ENCODE data around the gene DNAH8.

The DNAH8 gene

GRCh38 chr6:38843798-38844197 lies 128.7 kb downstream of the DNAH8 start:
- H3K9me3 ChIP-seq (ENCODE audit: control insufficient read depth, insufficient read depth, low read length) = no peaks in the 10 kb centered on the region
- no peak overlapping the region for H3K9ac ChIP-seq (ENCODE audit: low read depth, low read length)
- H3K4me1 ChIP-seq (ENCODE audit: control insufficient read depth, insufficient read depth, low read length) = no peaks in the 10 kb centered on the region
- H3K27me3 ChIP-seq (ENCODE audit: control insufficient read depth, insufficient read depth, low read length) = no peaks in the 10 kb centered on the region
- H3K36me3 ChIP-seq (ENCODE audit: control insufficient read depth, insufficient read depth, low read length) = no peaks in the 10 kb centered on the region
- no peak overlapping the region for H3K4me3 ChIP-seq (ENCODE audit: low read depth, low read length)
- no peak overlapping the region for H3K27ac ChIP-seq (ENCODE audit: low read depth, low read length)

GRCh38 chr6:38845931-38846330 lies 130.8 kb downstream of the DNAH8 start:
- H3K4me1 ChIP-seq (ENCODE audit: control insufficient read depth, insufficient read depth, low read length) = peaks cover 14% of the 10 kb centered on the region; the same call in 1 of the 2 replicates
- H3K9me3 ChIP-seq (ENCODE audit: control insufficient read depth, insufficient read depth, low read length) = no peaks in the 10 kb centered on the region
- no peak overlapping the region for H3K27ac ChIP-seq (ENCODE audit: low read depth, low read length)
- H3K9ac ChIP-seq (ENCODE audit: low read depth, low read length) = no peak overlapping the region
- no peaks in the 10 kb centered on the region for H3K36me3 ChIP-seq (ENCODE audit: control insufficient read depth, insufficient read depth, low read length)
- no peak overlapping the region for H3K4me3 ChIP-seq (ENCODE audit: low read depth, low read length)
- H3K27me3 ChIP-seq (ENCODE audit: control insufficient read depth, insufficient read depth, low read length) = no peaks in the 10 kb centered on the region

GRCh38 chr6:38846361-38846760 lies 131.2 kb downstream of the DNAH8 start:
- Histone ChIP-seq H3K27ac (ENCODE audit: low read depth, low read length) (no peak overlapping the region), H3K4me3 (ENCODE audit: low read depth, low read length) (no peak overlapping the region), H3K4me1 (ENCODE audit: control insufficient read depth, insufficient read depth, low read length) (peaks cover 14% of the 10 kb centered on the region; the same call in 1 of the 2 replicates), H3K9ac (ENCODE audit: low read depth, low read length) (no peak overlapping the region), H3K36me3 (ENCODE audit: control insufficient read depth, insufficient read depth, low read length) (no peaks in the 10 kb centered on the region), H3K27me3 (ENCODE audit: control insufficient read depth, insufficient read depth, low read length) (no peaks in the 10 kb centered on the region), H3K9me3 (ENCODE audit: control insufficient read depth, insufficient read depth, low read length) (no peaks in the 10 kb centered on the region)

- Histone ChIP-seq H3K27ac (ENCODE audit: low read depth, low read length) (no peak overlapping the region), H3K9me3 (ENCODE audit: control insufficient read depth, insufficient read depth, low read length) (no peaks in the 10 kb centered on the region), H3K27me3 (ENCODE audit: control insufficient read depth, insufficient read depth, low read length) (no peaks in the 10 kb centered on the region)
Measured at GRCh38 chr6:38846844-38847243, 131.7 kb downstream of the DNAH8 start.

GRCh38 chr6:38847497-38847896 lies 132.4 kb downstream of the DNAH8 start:
- H3K4me3 ChIP-seq (ENCODE audit: low read depth, low read length) = no peak overlapping the region
- H3K9me3 ChIP-seq (ENCODE audit: control insufficient read depth, insufficient read depth, low read length) = no peaks in the 10 kb centered on the region
- H3K4me1 ChIP-seq (ENCODE audit: control insufficient read depth, insufficient read depth, low read length) = peaks cover 20% of the 10 kb centered on the region; the same call in 1 of the 2 replicates
- H3K27ac ChIP-seq (ENCODE audit: low read depth, low read length) = no peak overlapping the region
- no peak overlapping the region for H3K9ac ChIP-seq (ENCODE audit: low read depth, low read length)
- no peaks in the 10 kb centered on the region for H3K27me3 ChIP-seq (ENCODE audit: control insufficient read depth, insufficient read depth, low read length)
- no peaks in the 10 kb centered on the region for H3K36me3 ChIP-seq (ENCODE audit: control insufficient read depth, insufficient read depth, low read length)

More at GRCh38 chr6:38846844-38847243, 131.7 kb downstream of the DNAH8 start:
- Histone ChIP-seq H3K4me1 (ENCODE audit: control insufficient read depth, insufficient read depth, low read length) (peaks cover 14% of the 10 kb centered on the region; the same call in 1 of the 2 replicates), H3K4me3 (ENCODE audit: low read depth, low read length) (no peak overlapping the region), H3K9ac (ENCODE audit: low read depth, low read length) (no peak overlapping the region), H3K36me3 (ENCODE audit: control insufficient read depth, insufficient read depth, low read length) (no peaks in the 10 kb centered on the region)

GRCh38 chr6:38848760-38849159 lies 133.6 kb downstream of the DNAH8 start:
- Histone ChIP-seq H3K4me1 (ENCODE audit: control insufficient read depth, insufficient read depth, low read length) (peaks cover 29% of the 10 kb centered on the region; the same call in 1 of the 2 replicates), H3K4me3 (ENCODE audit: low read depth, low read length) (no peak overlapping the region), H3K27me3 (ENCODE audit: control insufficient read depth, insufficient read depth, low read length) (no peaks in the 10 kb centered on the region), H3K9me3 (ENCODE audit: control insufficient read depth, insufficient read depth, low read length) (no peaks in the 10 kb centered on the region), H3K36me3 (ENCODE audit: control insufficient read depth, insufficient read depth, low read length) (no peaks in the 10 kb centered on the region), H3K9ac (ENCODE audit: low read depth, low read length) (no peak overlapping the region), H3K27ac (ENCODE audit: low read depth, low read length) (no peak overlapping the region)

- Histone ChIP-seq H3K27me3 (ENCODE audit: control insufficient read depth, insufficient read depth, low read length) (no peaks in the 10 kb centered on the region), H3K36me3 (ENCODE audit: control insufficient read depth, insufficient read depth, low read length) (no peaks in the 10 kb centered on the region), H3K4me1 (ENCODE audit: control insufficient read depth, insufficient read depth, low read length) (peaks cover 29% of the 10 kb centered on the region; the same call in 1 of the 2 replicates), H3K9ac (ENCODE audit: low read depth, low read length) (no peak overlapping the region), H3K9me3 (ENCODE audit: control insufficient read depth, insufficient read depth, low read length) (no peaks in the 10 kb centered on the region), H3K4me3 (ENCODE audit: low read depth, low read length) (no peak overlapping the region), H3K27ac (ENCODE audit: low read depth, low read length) (no peak overlapping the region)
Measured at GRCh38 chr6:38852215-38852614, 137.1 kb downstream of the DNAH8 start.

- Histone ChIP-seq H3K9me3 (ENCODE audit: control insufficient read depth, insufficient read depth, low read length) (no peaks in the 10 kb centered on the region), H3K4me1 (ENCODE audit: control insufficient read depth, insufficient read depth, low read length) (peaks cover 29% of the 10 kb centered on the region; the same call in 1 of the 2 replicates), H3K9ac (ENCODE audit: low read depth, low read length) (no peak overlapping the region), H3K27ac (ENCODE audit: low read depth, low read length) (no peak overlapping the region), H3K36me3 (ENCODE audit: control insufficient read depth, insufficient read depth, low read length) (no peaks in the 10 kb centered on the region), H3K27me3 (ENCODE audit: control insufficient read depth, insufficient read depth, low read length) (no peaks in the 10 kb centered on the region), H3K4me3 (ENCODE audit: low read depth, low read length) (no peak overlapping the region)
Measured at GRCh38 chr6:38853236-38853635, 138.1 kb downstream of the DNAH8 start.

- no peak overlapping the region for H3K4me3 ChIP-seq (ENCODE audit: low read depth, low read length)
- H3K27me3 ChIP-seq (ENCODE audit: control insufficient read depth, insufficient read depth, low read length) = no peaks in the 10 kb centered on the region
- no peaks in the 10 kb centered on the region for H3K9me3 ChIP-seq (ENCODE audit: control insufficient read depth, insufficient read depth, low read length)
- H3K36me3 ChIP-seq (ENCODE audit: control insufficient read depth, insufficient read depth, low read length) = no peaks in the 10 kb centered on the region
- H3K9ac ChIP-seq (ENCODE audit: low read depth, low read length) = no peak overlapping the region
- no peak overlapping the region for H3K27ac ChIP-seq (ENCODE audit: low read depth, low read length)
- H3K4me1 ChIP-seq (ENCODE audit: control insufficient read depth, insufficient read depth, low read length) = peaks cover 15% of the 10 kb centered on the region; the same call in 1 of the 2 replicates
Measured at GRCh38 chr6:38856492-38856891, 141.4 kb downstream of the DNAH8 start.

- no peaks in the 10 kb centered on the region for H3K9me3 ChIP-seq (ENCODE audit: control insufficient read depth, insufficient read depth, low read length)
- H3K27ac ChIP-seq (ENCODE audit: low read depth, low read length) = no peak overlapping the region
- no peak overlapping the region for H3K9ac ChIP-seq (ENCODE audit: low read depth, low read length)
- H3K4me1 ChIP-seq (ENCODE audit: control insufficient read depth, insufficient read depth, low read length) = peaks cover 8% of the 10 kb centered on the region; the same call in 1 of the 2 replicates
- H3K27me3 ChIP-seq (ENCODE audit: control insufficient read depth, insufficient read depth, low read length) = no peaks in the 10 kb centered on the region
- no peak overlapping the region for H3K4me3 ChIP-seq (ENCODE audit: low read depth, low read length)
- no peaks in the 10 kb centered on the region for H3K36me3 ChIP-seq (ENCODE audit: control insufficient read depth, insufficient read depth, low read length)
Measured at GRCh38 chr6:38857815-38858214, 142.7 kb downstream of the DNAH8 start.

- no peak overlapping the region for H3K27ac ChIP-seq (ENCODE audit: low read depth, low read length)
- no peaks in the 10 kb centered on the region for H3K9me3 ChIP-seq (ENCODE audit: control insufficient read depth, insufficient read depth, low read length)
- no peaks in the 10 kb centered on the region for H3K36me3 ChIP-seq (ENCODE audit: control insufficient read depth, insufficient read depth, low read length)
- no peak overlapping the region for H3K9ac ChIP-seq (ENCODE audit: low read depth, low read length)
- no peak overlapping the region for H3K4me3 ChIP-seq (ENCODE audit: low read depth, low read length)
- H3K27me3 ChIP-seq (ENCODE audit: control insufficient read depth, insufficient read depth, low read length) = no peaks in the 10 kb centered on the region
- no peaks in the 10 kb centered on the region for H3K4me1 ChIP-seq (ENCODE audit: control insufficient read depth, insufficient read depth, low read length)
Measured at GRCh38 chr6:38860041-38860440, 144.9 kb downstream of the DNAH8 start.
